Measurements from ENCODE around the gene PHACTR3.

GRCh38 chr20:59676126-59676850, 71.9 kb downstream of the PHACTR3 start:
- no peak for TF ChIP-seq CTCF (IDR thresholded peaks at IDR 0.05)
- TF ChIP-seq POLR2A (IDR thresholded peaks at IDR 0.05) = no peak

Measured in lower leg skin (tissue), 3 donors.